GM21619 (cell line): ENCODE results near the gene TMTC3.

Experiments
- ATAC-seq: cut with Tn5 transposase; IDR thresholded peaks from one replicate; pipeline ENCODE4 v1.9.1; 2021; ENCODE audit not compliant: unreplicated experiment

The TMTC3 gene

GRCh38 chr12:88223519-88223918, 81.4 kb downstream of the TMTC3 start:
- ATAC-seq = no peak

GRCh38 chr12:88225776-88226175, 83.7 kb downstream of the TMTC3 start:
- ATAC-seq = no peak

- ATAC-seq = no peak
Measured at GRCh38 chr12:88227263-88227662, 85.2 kb downstream of the TMTC3 start.

- ATAC-seq = no peak
Measured at GRCh38 chr12:88227871-88228270, 85.8 kb downstream of the TMTC3 start.

DNA sequence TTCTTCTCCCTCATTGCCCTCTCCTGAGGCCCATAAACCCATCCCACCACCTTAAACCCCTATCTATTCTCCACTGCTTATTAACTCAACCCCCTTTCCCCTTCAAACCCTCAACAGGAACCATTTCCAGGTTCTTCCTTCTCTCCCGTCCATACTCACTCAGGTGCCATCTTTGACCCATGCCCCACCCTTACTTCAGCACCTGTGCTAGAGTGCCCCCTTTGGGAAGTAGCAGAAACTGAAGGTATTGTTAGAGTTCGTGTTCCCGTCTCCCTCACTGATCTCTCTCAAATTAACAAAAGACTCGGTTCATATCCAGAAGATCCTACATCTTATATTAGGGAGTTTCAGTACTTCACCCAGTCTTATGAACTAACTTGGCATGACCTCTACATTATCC, 86.6 kb downstream of the TMTC3 start:
- no peak for ATAC-seq

- ATAC-seq = no peak
Measured at GRCh38 chr12:88230271-88230670, 88.2 kb downstream of the TMTC3 start.

- peak; percentile 42 for ATAC-seq
Measured at GRCh38 chr12:88235183-88235833, 93.2 kb downstream of the TMTC3 start.

DNA sequence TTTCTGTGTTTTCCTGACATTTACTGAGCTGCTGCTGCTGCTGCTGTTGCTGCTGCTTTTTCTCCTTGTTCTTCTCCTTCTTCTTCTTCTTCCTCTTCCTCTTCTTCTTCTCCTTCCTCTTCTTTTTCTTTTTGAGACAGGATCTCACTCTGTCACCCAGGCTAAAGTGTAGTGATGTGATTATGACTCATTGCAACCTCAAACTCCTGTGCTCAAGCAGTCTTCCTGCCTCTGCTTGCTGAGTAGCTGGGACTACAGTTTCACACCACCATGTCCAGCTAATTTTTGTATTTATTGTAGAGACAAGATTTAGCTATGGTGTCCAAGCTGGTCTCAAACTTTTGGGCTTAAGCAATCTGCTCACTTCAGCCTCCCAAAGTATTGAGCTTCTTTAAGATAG, 95.8 kb downstream of the TMTC3 start:
- ATAC-seq = no peak

DNA sequence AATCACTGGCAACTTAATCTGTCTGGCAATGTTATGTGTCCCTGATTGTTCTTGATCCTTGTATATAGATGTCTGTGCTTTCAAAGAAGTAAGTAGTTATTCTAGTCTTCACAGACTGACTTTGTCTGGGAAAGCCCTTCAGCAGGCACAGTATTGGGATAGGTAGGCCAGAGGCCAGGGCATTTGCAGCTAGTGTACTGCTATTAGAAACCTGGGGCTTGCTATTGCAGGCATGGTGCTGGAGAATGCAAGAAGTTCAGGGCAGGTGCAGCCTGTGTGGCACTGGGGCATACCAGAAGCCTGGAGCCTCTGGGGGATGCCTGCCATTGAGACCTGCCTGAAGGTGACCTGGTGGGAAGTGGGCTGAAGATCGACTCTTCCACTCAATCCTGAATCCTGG, 96.3 kb downstream of the TMTC3 start:
- no peak for ATAC-seq

GRCh38 chr12:88241862-88242570, 99.9 kb downstream of the TMTC3 start:
- ATAC-seq = no peak

DNA sequence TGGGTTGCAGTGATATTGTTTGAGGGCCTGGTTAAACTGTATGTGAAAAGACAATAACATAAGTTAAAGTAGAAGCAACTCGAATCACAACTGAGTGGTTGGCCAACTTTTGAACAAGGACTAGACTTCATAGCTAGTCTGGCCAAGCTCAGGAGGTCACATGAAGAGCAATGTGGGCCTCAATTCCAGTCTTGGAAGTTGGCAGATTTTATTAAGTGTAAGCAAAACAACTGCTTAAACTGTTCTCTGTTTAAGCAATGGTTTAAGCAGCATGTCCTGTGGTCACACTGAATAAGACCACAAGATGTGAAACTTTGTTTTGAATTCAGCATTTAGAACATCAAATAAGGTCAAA, 100.4 kb downstream of the TMTC3 start:
- no peak for ATAC-seq

DNA sequence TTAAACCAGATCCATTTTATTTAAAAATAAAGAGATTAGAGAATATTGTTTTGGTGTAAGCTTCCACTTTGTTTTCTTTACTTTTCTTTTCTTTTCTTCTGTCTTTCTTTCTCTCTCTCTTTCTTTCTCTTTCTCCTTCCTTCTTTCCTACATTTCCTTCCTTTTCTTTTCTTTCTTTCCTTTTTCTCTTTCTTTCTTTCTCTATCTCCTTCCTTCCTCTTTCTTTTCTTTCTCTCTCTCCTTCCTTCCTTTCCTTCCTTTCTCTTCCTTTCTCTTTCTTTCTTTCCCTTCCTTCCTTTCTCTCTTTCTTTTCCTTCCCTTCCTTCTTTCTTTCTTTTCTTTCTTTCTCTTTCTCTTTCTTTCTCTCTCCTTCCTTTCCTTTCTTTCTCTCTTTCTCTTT, 100.8 kb downstream of the TMTC3 start:
- no peak for ATAC-seq

DNA sequence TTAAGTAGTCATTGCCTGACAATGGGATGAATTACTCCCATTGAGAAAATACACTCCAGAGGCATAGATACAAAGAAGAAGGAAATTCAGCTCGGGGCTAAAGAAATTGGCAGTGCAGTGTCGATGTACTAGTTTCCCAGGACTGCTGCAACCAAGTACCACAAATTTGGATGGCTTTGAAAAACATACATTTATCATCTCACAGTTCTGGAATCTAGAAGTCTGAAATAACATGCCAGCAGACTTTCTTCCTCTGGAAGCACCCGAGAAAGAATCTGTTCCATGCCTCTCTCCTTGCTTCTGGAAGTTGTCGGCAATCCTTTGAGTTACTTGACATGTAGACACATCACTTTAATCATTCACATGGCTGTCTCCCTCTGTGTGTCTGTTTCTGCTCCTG, 101.9 kb downstream of the TMTC3 start:
- ATAC-seq = no peak

DNA sequence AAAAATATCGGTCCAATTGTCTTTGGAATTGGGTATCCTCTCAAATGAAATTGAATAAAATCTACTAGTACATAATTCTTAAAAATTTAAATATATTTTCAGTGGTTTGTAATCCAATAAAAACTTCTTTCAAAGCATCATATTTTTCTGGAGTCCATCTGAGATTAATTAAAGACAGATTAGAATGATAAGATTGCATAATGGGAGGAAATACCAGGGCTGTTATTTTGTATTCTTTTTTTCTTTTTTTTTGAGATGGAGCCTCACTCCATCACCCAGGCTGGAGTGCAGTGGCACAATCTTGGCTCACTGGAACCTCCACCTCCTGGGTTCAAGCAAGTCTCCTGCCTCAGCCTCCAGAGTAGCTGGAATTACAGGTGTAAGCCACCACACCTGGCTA, 103.8 kb downstream of the TMTC3 start:
- no peak for ATAC-seq

GRCh38 chr12:88247241-88247643, 105.1 kb downstream of the TMTC3 start:
- no peak for ATAC-seq

DNA sequence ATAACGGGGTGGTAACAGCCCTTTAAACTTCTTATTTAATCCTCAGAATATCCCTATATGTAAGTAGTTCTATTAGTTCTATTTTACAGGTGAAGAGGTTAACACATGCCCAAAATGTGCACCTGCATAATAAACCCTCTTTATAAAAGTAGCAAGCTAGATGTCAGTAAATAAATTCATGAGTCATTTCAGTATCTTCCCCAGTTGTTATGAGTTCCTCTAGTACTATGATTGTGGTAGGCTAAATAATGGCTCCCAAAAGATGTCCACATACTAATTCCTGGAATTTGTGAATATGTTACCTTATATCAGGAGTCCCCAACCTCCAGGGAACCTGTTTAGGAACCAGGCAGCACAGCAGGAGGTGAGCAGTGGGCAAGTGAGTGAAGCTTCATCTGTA, 106.5 kb downstream of the TMTC3 start:
- no peak for ATAC-seq
